ENCODE results near the gene LAPTM5.

Gene LAPTM5

GRCh38 chr1:30742300-30742962 is 15.1 kb downstream of the LAPTM5 start:
- no peak for DNase-seq (ENCODE audit: low read depth)

- DNase-seq (ENCODE audit: low read depth) = no peak
Measured at GRCh38 chr1:30741239-30741894, 16.2 kb downstream of the LAPTM5 start.

GRCh38 chr1:30740251-30741238 is 17.0 kb downstream of the LAPTM5 start:
- DNase-seq (ENCODE audit: low read depth) = no peak

GRCh38 chr1:30739601-30740000 is 18.0 kb downstream of the LAPTM5 start:
- DNase-seq (ENCODE audit: low read depth) = no peak

GRCh38 chr1:30738715-30739559 is 18.6 kb downstream of the LAPTM5 start:
- DNase-seq (ENCODE audit: low read depth) = no peak

- no peak for DNase-seq (ENCODE audit: low read depth)
Measured at GRCh38 chr1:30738040-30738714, 19.4 kb downstream of the LAPTM5 start.

GRCh38 chr1:30737357-30738039 is 20.1 kb downstream of the LAPTM5 start:
- DNase-seq (ENCODE audit: low read depth) = no peak

GRCh38 chr1:30735668-30736498 is 21.7 kb downstream of the LAPTM5 start:
- DNase-seq (ENCODE audit: low read depth) = no peak

GRCh38 chr1:30735124-30735523 is 22.4 kb downstream of the LAPTM5 start:
- no peak for DNase-seq (ENCODE audit: low read depth)

GRCh38 chr1:30734580-30734979 is 23.0 kb downstream of the LAPTM5 start:
- DNase-seq (ENCODE audit: low read depth) = no peak

- no peak for DNase-seq (ENCODE audit: low read depth)
Measured at GRCh38 chr1:30734106-30734505, 23.5 kb downstream of the LAPTM5 start.

GRCh38 chr1:30733493-30733892 is 24.1 kb downstream of the LAPTM5 start:
- no peak for DNase-seq (ENCODE audit: low read depth)

- DNase-seq (ENCODE audit: low read depth) = no peak
Measured at GRCh38 chr1:30732277-30732996, 25.1 kb downstream of the LAPTM5 start.

- no peak for DNase-seq (ENCODE audit: low read depth)
Measured at GRCh38 chr1:30731806-30732276, 25.7 kb downstream of the LAPTM5 start.

GRCh38 chr1:30731109-30731805 is 26.3 kb downstream of the LAPTM5 start:
- DNase-seq (ENCODE audit: low read depth) = no peak

- DNase-seq (ENCODE audit: low read depth) = no peak
Measured at GRCh38 chr1:30730346-30731108, 27.0 kb downstream of the LAPTM5 start.

GRCh38 chr1:30729901-30730300 is 27.7 kb downstream of the LAPTM5 start:
- DNase-seq (ENCODE audit: low read depth) = no peak
